Measurements from ENCODE around the gene H1-8. TPM values are rescaled to one million over a fixed set of nuclear protein-coding genes. Genes with fewer than 3 reads are reported as not detected.

The H1-8 gene
- total RNA-seq, 3 donors from 2014 or later, result not detected

GRCh38 chr3:129528589-129529100 lies 14.3 kb upstream of the H1-8 start, which contains the start of gene RHO:
TSS of gene RHO (plus strand) at chr3:129528639. CDS start at chr3:129528734, 95 bp downstream.
- Histone ChIP-seq H3K9me3 (no peaks in the 10 kb centered on the region), H3K4me3 (no peak within 1 kb of the TSS), H3K36me3 (ENCODE audit: low read depth) (no peaks in the 10 kb centered on the region), H3K4me1 (ENCODE audit: low read depth) (no peaks in the 10 kb centered on the region)
- ATAC-seq, result no peak
- DNase-seq, result peak in 1 of 3 donors; percentile 19
- TF ChIP-seq, protein P1, sequence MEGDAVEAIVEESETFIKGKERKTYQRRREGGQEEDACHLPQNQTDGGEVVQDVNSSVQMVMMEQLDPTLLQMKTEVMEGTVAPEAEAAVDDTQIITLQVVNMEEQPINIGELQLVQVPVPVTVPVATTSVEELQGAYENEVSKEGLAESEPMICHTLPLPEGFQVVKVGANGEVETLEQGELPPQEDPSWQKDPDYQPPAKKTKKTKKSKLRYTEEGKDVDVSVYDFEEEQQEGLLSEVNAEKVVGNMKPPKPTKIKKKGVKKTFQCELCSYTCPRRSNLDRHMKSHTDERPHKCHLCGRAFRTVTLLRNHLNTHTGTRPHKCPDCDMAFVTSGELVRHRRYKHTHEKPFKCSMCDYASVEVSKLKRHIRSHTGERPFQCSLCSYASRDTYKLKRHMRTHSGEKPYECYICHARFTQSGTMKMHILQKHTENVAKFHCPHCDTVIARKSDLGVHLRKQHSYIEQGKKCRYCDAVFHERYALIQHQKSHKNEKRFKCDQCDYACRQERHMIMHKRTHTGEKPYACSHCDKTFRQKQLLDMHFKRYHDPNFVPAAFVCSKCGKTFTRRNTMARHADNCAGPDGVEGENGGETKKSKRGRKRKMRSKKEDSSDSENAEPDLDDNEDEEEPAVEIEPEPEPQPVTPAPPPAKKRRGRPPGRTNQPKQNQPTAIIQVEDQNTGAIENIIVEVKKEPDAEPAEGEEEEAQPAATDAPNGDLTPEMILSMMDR (IDR thresholded peaks at IDR 0.05), result no peak
- intact Hi-C loops (cut with DNase I, micrococcal nuclease), result no loop called here

GRCh38 chr3:129529436-129530210 lies 13.4 kb upstream of the H1-8 start:
- Histone ChIP-seq H3K36me3 (ENCODE audit: low read depth) (no peaks in the 10 kb centered on the region), H3K9me3 (no peaks in the 10 kb centered on the region), H3K4me3 (no peak overlapping the region), H3K4me1 (ENCODE audit: low read depth) (no peaks in the 10 kb centered on the region)
- peak in 1 of 3 donors; percentile 19 for DNase-seq
- TF ChIP-seq, protein P1 (IDR thresholded peaks at IDR 0.05), result no peak
- intact Hi-C loops (cut with DNase I, micrococcal nuclease), result no loop called here
- no peak for ATAC-seq

GRCh38 chr3:129530251-129530791 lies 12.7 kb upstream of the H1-8 start:
- no peaks in the 10 kb centered on the region for H3K36me3 ChIP-seq (ENCODE audit: low read depth)
- DNase-seq (no peak), ATAC-seq (no peak)
- no peak overlapping the region for H3K4me3 ChIP-seq
- TF ChIP-seq, protein P1 (IDR thresholded peaks at IDR 0.05), result no peak
- no peaks in the 10 kb centered on the region for H3K4me1 ChIP-seq (ENCODE audit: low read depth)
- intact Hi-C loops (cut with DNase I, micrococcal nuclease), result no loop called here
- H3K9me3 ChIP-seq, result no peaks in the 10 kb centered on the region

GRCh38 chr3:129530821-129531220 lies 12.2 kb upstream of the H1-8 start:
- DNase-seq, result peak in 1 of 3 donors; percentile 11
- ATAC-seq, result no peak
- Histone ChIP-seq H3K9me3 (no peaks in the 10 kb centered on the region), H3K36me3 (ENCODE audit: low read depth) (no peaks in the 10 kb centered on the region), H3K4me1 (ENCODE audit: low read depth) (no peaks in the 10 kb centered on the region), H3K4me3 (no peak overlapping the region)
- TF ChIP-seq, protein P1 (IDR thresholded peaks at IDR 0.05), result no peak
- intact Hi-C loops (cut with DNase I, micrococcal nuclease), result no loop called here

GRCh38 chr3:129531699-129532098 lies 11.3 kb upstream of the H1-8 start:
- H3K36me3 ChIP-seq (ENCODE audit: low read depth), result no peaks in the 10 kb centered on the region
- DNase-seq, result no peak
- intact Hi-C loops (cut with DNase I, micrococcal nuclease), result no loop called here
- H3K4me1 ChIP-seq (ENCODE audit: low read depth), result no peaks in the 10 kb centered on the region
- TF ChIP-seq, protein P1 (IDR thresholded peaks at IDR 0.05), result no peak
- no peak for ATAC-seq
- no peak overlapping the region for H3K4me3 ChIP-seq
- H3K9me3 ChIP-seq, result no peaks in the 10 kb centered on the region
